HL-60/S4 treated with phorbol 12-myristate 13-acetate at 8.2 ng/mL for 4 days and 3 days (cell line): ENCODE data around the gene SUPT5H.
"Not testable (repeated sequence)": the region's sequence is repeated elsewhere in the genome, so short reads cannot be mapped to it uniquely, and the experiment has no call there.

Source experiments
- in situ Hi-C: fragments of 300-500 bp; cut with MboI; formaldehyde crosslinking; loops from 2 replicates; pipeline ENCODE4 v1.15.0; 2022; ENCODE audit warnings: low sequenced_read_pairs

The SUPT5H gene

GRCh38 chr19:39463403-39463802, 18.0 kb downstream of the SUPT5H start:
- in situ Hi-C loops: no loop called here

GRCh38 chr19:39465956-39466747, 20.8 kb downstream of the SUPT5H start:
- in situ Hi-C loops: no loop called here

GRCh38 chr19:39467941-39468340, 22.6 kb downstream of the SUPT5H start:
- in situ Hi-C loops: no loop called here

GRCh38 chr19:39469036-39469435, 23.7 kb downstream of the SUPT5H start:
- in situ Hi-C loops: no loop called here

- in situ Hi-C loops: no loop called here
These were observed 24.2 kb downstream of the SUPT5H start for GRCh38 chr19:39469567-39469966.

GRCh38 chr19:39470724-39471339, 25.4 kb downstream of the SUPT5H start:
- in situ Hi-C loops: no loop called here

- in situ Hi-C loops: no loop called here
These were observed 26.6 kb downstream of the SUPT5H start for GRCh38 chr19:39471756-39472536.

GRCh38 chr19:39472746-39473442, 27.5 kb downstream of the SUPT5H start:
- in situ Hi-C loops: no loop called here

GRCh38 chr19:39473443-39473960, 28.1 kb downstream of the SUPT5H start:
- in situ Hi-C loops: no loop called here

- in situ Hi-C loops: no loop called here
These were observed 28.8 kb downstream of the SUPT5H start for GRCh38 chr19:39474139-39474620.

GRCh38 chr19:39475748-39476147, 30.4 kb downstream of the SUPT5H start:
- in situ Hi-C loops: no loop called here

GRCh38 chr19:39479319-39479801, 34.0 kb downstream of the SUPT5H start:
- in situ Hi-C loops: not testable (repeated sequence)

- in situ Hi-C loops: no loop called here
These were observed 34.5 kb downstream of the SUPT5H start for GRCh38 chr19:39479916-39480315.

- in situ Hi-C loops: no loop called here
These were observed 35.2 kb downstream of the SUPT5H start, which contains the start of gene TIMM50 for GRCh38 chr19:39480337-39481228. Gene TIMM50 (plus strand): TSS chr19:39480838. CDS start chr19:39480854, 16 bp downstream.

GRCh38 chr19:39481229-39481545, 35.8 kb downstream of the SUPT5H start:
- in situ Hi-C loops: no loop called here

- in situ Hi-C loops: no loop called here
These were observed 36.3 kb downstream of the SUPT5H start for GRCh38 chr19:39481676-39482075.

GRCh38 chr19:39483141-39483540, 37.8 kb downstream of the SUPT5H start:
- in situ Hi-C loops: no loop called here

- in situ Hi-C loops: no loop called here
These were observed 44.4 kb downstream of the SUPT5H start for GRCh38 chr19:39489756-39490155.

GRCh38 chr19:39492225-39492624, 46.8 kb downstream of the SUPT5H start:
- in situ Hi-C loops: no loop called here

GRCh38 chr19:39492788-39493187, 47.4 kb downstream of the SUPT5H start:
- in situ Hi-C loops: no loop called here
